HepG2 (cell line): Measurements from ENCODE around the gene THOP1. TPM values are rescaled to one million over a fixed set of nuclear protein-coding genes. Genes with fewer than 3 reads are reported as not detected.
A peak's percentile ranks its signal among the peaks of the same experiment; 100 is the strongest.

Experiments
- ATAC-seq: fragments of 200-7000 bp; cut with Tn5 transposase; 3 replicates; pipeline ENCODE4 v1.9.1; 2020; ENCODE audit warnings: mild to moderate bottlenecking, moderate library complexity
- BruUV-seq: library from RNA; stranded (reverse); fragments of 400-500 nt; replicated peaks from 2 replicates; lab custom pipeline; 2021; lab: Mats Ljungman, UMichigan
- CTCF ChIA-PET: fragments of 300-600 bp; formaldehyde crosslinking; extraction: SDS; loops from one replicate; lab custom pipeline; 2021; ENCODE audit warnings: low total read pairs, inconsistent platforms, low intra/inter-chr PET ratio; lab: Yijun Ruan, JAX
- POLR2A ChIA-PET: fragments of 350-600 bp; sonication (Branson Sonifier 250); formaldehyde crosslinking; loops from one replicate; lab custom pipeline; 2020; ENCODE audit warnings: antibody characterized with exemption, inconsistent platforms; lab: Yijun Ruan, JAX
- DNase-seq: peaks from one replicate; pipeline ENCODE4 v3.0.0-alpha.2; 2015; ENCODE audit warnings: low spot score
- FAIRE-seq: peaks from 3 replicates; lab custom pipeline; 2011; peaks lifted over from hg19 to GRCh38; lab: Jason Lieb, UNC
- H2AFZ ChIP-seq: one replicate; pipeline ENCODE4 v1.6.1; 2011; ENCODE audit warnings: low read length, inconsistent platforms
- H3K27ac ChIP-seq: fragments of 300-600 bp; 3 replicates; pipeline ENCODE4 v1.8.0; 2011; ENCODE audit warnings: mixed run types, mild to moderate bottlenecking, mixed read lengths, low read length, inconsistent platforms; ENCODE audit not compliant: insufficient read depth; ENCODE audit errors: extremely low read length
- H3K27me3 ChIP-seq, 2 experiments: fragments of 200-600 bp in 1 of 2; 2 replicates in 1 of 2; 3 replicates in 1 of 2; pipeline versions ENCODE4 v1.6.0 to v1.8.0; 2011; ENCODE audit warnings: low read length in 2 of 2, mild to moderate bottlenecking in 2 of 2, moderate library complexity in 2 of 2, inconsistent platforms in 1 of 2; ENCODE audit not compliant: insufficient read depth in 2 of 2, control insufficient read depth in 1 of 2
- H3K36me3 ChIP-seq, 2 experiments: fragments of 200-600 bp in 1 of 2; replicated peaks in 1 of 2; 2 replicates in 1 of 2; 3 replicates in 1 of 2; pipeline versions ENCODE4 v1.5.1 to v1.8.0; 2011; ENCODE audit warnings: low read length in 2 of 2, inconsistent platforms in 1 of 2; ENCODE audit not compliant: insufficient read depth in 2 of 2, control insufficient read depth in 1 of 2
- H3K4me1 ChIP-seq: 2 replicates; pipeline ENCODE4 v1.5.1; 2012; ENCODE audit warnings: low read length, inconsistent platforms; ENCODE audit not compliant: insufficient read depth
- H3K4me2 ChIP-seq: 2 replicates; pipeline ENCODE4 v1.6.0; 2011; ENCODE audit warnings: low read depth, low read length, inconsistent platforms
- H3K4me3 ChIP-seq, 3 experiments: fragments of 200-600 bp in 1 of 3; sonication (generic), shearing (Covaris generic) in 1 of 3; replicated peaks in 1 of 3; 2 replicates each; pipeline ENCODE4 v1.5.1; 2011 to 2016; ENCODE audit warnings: low read length in 3 of 3, inconsistent platforms in 2 of 3, low read depth in 2 of 3, mild to moderate bottlenecking in 2 of 3, control low read depth in 1 of 3, mixed read lengths in 1 of 3; ENCODE audit not compliant: insufficient read depth in 1 of 3
- H3K79me2 ChIP-seq: one replicate; pipeline ENCODE4 v1.6.1; 2011; ENCODE audit warnings: low read length, inconsistent platforms; ENCODE audit not compliant: insufficient read depth
- H3K9ac ChIP-seq: 2 replicates; pipeline ENCODE4 v1.6.0; 2011; ENCODE audit warnings: mild to moderate bottlenecking, low read depth, low read length, inconsistent platforms; ENCODE audit not compliant: insufficient read depth
- H3K9me3 ChIP-seq: 2 replicates; pipeline ENCODE4 v1.5.1; 2012; ENCODE audit warnings: mild to moderate bottlenecking, low read length
- H4K20me1 ChIP-seq: 2 replicates; pipeline ENCODE4 v1.6.0; 2011; ENCODE audit warnings: inconsistent platforms, mild to moderate bottlenecking, low read length, moderate library complexity; ENCODE audit not compliant: insufficient read depth
- CREB3 ChIP-seq: sonication (generic); formaldehyde crosslinking; IDR thresholded peaks from 2 replicates; pipeline ENCODE4 v1.5.0; 2020; ENCODE audit warnings: missing genetic modification reagents
- HCFC1 ChIP-seq: fragments of 150-350 bp; IDR thresholded peaks from 2 replicates; pipeline ENCODE4 v1.6.1; 2014; ENCODE audit warnings: low read depth, low read length
- HNRNPK ChIP-seq: fragments of 200-400 bp; formaldehyde crosslinking; IDR thresholded peaks from 2 replicates; pipeline ENCODE4 v1.6.1; 2018; ENCODE audit warnings: low read length, low read depth, moderate library complexity, mild to moderate bottlenecking; ENCODE audit not compliant: poor library complexity, severe bottlenecking
- JDP2 ChIP-seq: sonication (generic); formaldehyde crosslinking; IDR thresholded peaks from 2 replicates; pipeline ENCODE4 v1.8.1; 2022; ENCODE audit warnings: missing genetic modification reagents, borderline replicate concordance
- RBM22 ChIP-seq: fragments of 200-400 bp; formaldehyde crosslinking; optimal IDR thresholded peaks from 2 replicates; pipeline ENCODE3; 2017; ENCODE audit warnings: mild to moderate bottlenecking, low read length, moderate library complexity
- TCF12 ChIP-seq, 2 experiments: fragments of 450-650 bp in 1 of 2; sonication (generic) in 1 of 2; formaldehyde crosslinking in 1 of 2; IDR thresholded peaks; 2 replicates each; pipeline versions ENCODE4 v1.6.1 to v1.8.0; 2017 to 2022; ENCODE audit warnings: antibody characterized with exemption in 1 of 2, mild to moderate bottlenecking in 1 of 2, missing genetic modification reagents in 1 of 2, moderate library complexity in 1 of 2
- ZNF33B ChIP-seq: sonication (generic); formaldehyde crosslinking; IDR thresholded peaks from 2 replicates; pipeline ENCODE4 v1.5.1; 2020; ENCODE audit warnings: mild to moderate bottlenecking, missing genetic modification reagents
- ZNF512 ChIP-seq: sonication (generic); formaldehyde crosslinking; IDR thresholded peaks from 2 replicates; pipeline ENCODE4 v1.4.0; 2020; ENCODE audit warnings: mild to moderate bottlenecking, missing genetic modification reagents
- ZNF609 ChIP-seq: sonication (generic); formaldehyde crosslinking; IDR thresholded peaks from 2 replicates; pipeline ENCODE4 v1.4.0; 2020; ENCODE audit warnings: mild to moderate bottlenecking, missing genetic modification reagents, borderline replicate concordance
- ZNF720 ChIP-seq: sonication (generic); formaldehyde crosslinking; IDR thresholded peaks from 2 replicates; pipeline ENCODE4 v1.4.0; 2020; ENCODE audit warnings: missing genetic modification reagents
- WGBS: methylation state at CpG from one replicate; pipeline ENCODE4 v1.1.6; 2017; ENCODE audit warnings: low lambda C conversion rate; 5-methylcytosine and 5-hydroxymethylcytosine counted together
- in situ Hi-C: cut with HindIII; loops from 2 replicates; pipeline ENCODE4 v1.10.0; 2017; ENCODE audit warnings: low pct_unique_long_range_greater_than_20kb; ENCODE audit not compliant: extremely low pct_ligation_motif_present
- intact Hi-C: fragments of 100-400 bp; cut with micrococcal nuclease; formaldehyde crosslinking; loops from one replicate; pipeline ENCODE4 v1.10.0; 2022; ENCODE audit not compliant: unreplicated experiment
- polyA plus RNA-seq, 8 experiments: library from polyadenylated mRNA; depleted of rRNA in 3 of 8; stranded (reverse) in 7 of 8; unstranded in 1 of 8; fragments of >200 nt; fragmentation: Illumina TruSeq in 4 of 8; extraction: Trizol in 4 of 8; gene quantifications; 2 replicates each; pipeline versions ENCODE4 v1.2.1 to v1.2.3, GENCODE V29; 2011 to 2016; ENCODE audit warnings: low read depth in 4 of 8, missing spikeins in 1 of 8, mixed read lengths in 1 of 8; ENCODE audit not compliant: insufficient read depth in 1 of 8
- total RNA-seq, 5 experiments: library from RNA; depleted of rRNA; stranded (reverse); fragments of >200 nt; fragmentation: Illumina TruSeq; extraction: Trizol; gene quantifications; 2 replicates each; pipeline ENCODE4 v1.2.3, GENCODE V29; 2016; ENCODE audit warnings: low read depth in 1 of 5
- TF ChIP-seq, protein P1 (sequence below): sonication (generic); formaldehyde crosslinking; conservative IDR thresholded peaks from 2 replicates; pipeline ENCODE4 v1.5.0; 2020; ENCODE audit warnings: missing genetic modification reagents

The THOP1 gene
- total and polyA plus RNA-seq, 2 of the 13 experiments (the other 11 are each of a cell fraction or from before 2014, with no cell fraction given), result 74.4 to 116 TPM

GRCh38 chr19:2853015-2853606 is 67.8 kb downstream of the THOP1 start:
- FAIRE-seq (no peak), ATAC-seq (no peak), DNase-seq (no peak)
- Histone ChIP-seq H3K79me2 (peaks cover 7% of the 10 kb centered on the region), H2AFZ (no peak overlapping the region), H4K20me1 (0 out of 2 replicates have a peak, but pooled peaks cover 2% of the 10 kb centered on the region), H3K36me3 (peaks cover 9 to 36% of the 10 kb centered on the region in 2 experiments; a peak in 4 of 5 replicates), H3K9me3 (no peaks in the 10 kb centered on the region), H3K27me3 (no peaks in the 10 kb centered on the region), H3K4me3 (no peak overlapping the region), H3K4me2 (no peak overlapping the region), H3K9ac (no peak overlapping the region), H3K27ac (no peak overlapping the region), H3K4me1 (peaks cover 18% of the 10 kb centered on the region)
- 95% methylated on average over 11 of the region's 11 CpGs for WGBS
- in situ Hi-C loops (no loop called here), intact Hi-C loops (no loop called here)
- TF ChIP-seq ZNF512 (CRISPR knock-in tag) (no peak), ZNF609 (no peak), JDP2 (CRISPR knock-in tag) (no peak), ZNF33B (CRISPR knock-in tag) (no peak), RBM22 (no peak), HCFC1 (no peak), CREB3 (no peak), HNRNPK (no peak), TCF12 (IDR thresholded peaks at IDR 0.05) (no peak), TCF12 (CRISPR knock-in tag; IDR thresholded peaks at IDR 0.05) (no peak), ZNF720 (CRISPR knock-in tag) (no peak)
- TF ChIP-seq, protein P1, sequence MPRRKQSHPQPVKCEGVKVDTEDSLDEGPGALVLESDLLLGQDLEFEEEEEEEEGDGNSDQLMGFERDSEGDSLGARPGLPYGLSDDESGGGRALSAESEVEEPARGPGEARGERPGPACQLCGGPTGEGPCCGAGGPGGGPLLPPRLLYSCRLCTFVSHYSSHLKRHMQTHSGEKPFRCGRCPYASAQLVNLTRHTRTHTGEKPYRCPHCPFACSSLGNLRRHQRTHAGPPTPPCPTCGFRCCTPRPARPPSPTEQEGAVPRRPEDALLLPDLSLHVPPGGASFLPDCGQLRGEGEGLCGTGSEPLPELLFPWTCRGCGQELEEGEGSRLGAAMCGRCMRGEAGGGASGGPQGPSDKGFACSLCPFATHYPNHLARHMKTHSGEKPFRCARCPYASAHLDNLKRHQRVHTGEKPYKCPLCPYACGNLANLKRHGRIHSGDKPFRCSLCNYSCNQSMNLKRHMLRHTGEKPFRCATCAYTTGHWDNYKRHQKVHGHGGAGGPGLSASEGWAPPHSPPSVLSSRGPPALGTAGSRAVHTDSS (CRISPR knock-in tag), result no peak
- BruUV-seq, result TSS peak; percentile 15
- CTCF ChIA-PET, result no interaction called here
- POLR2A ChIA-PET, result no interaction called here
